HEK293 (cell line): ENCODE data around the gene FZR1.

Experiments
- CTCF ChIA-PET: fragments of 350-600 bp; formaldehyde crosslinking; extraction: SDS; loops from one replicate; lab custom pipeline; 2021; ENCODE audit warnings: antibody characterized with exemption; lab: Yijun Ruan, JAX
- POLR2A ChIA-PET: fragments of 300-600 bp; formaldehyde crosslinking; extraction: SDS; loops from one replicate; lab custom pipeline; 2020; ENCODE audit warnings: antibody characterized with exemption, inconsistent platforms; lab: Yijun Ruan, JAX
- H3K27ac ChIP-seq: fragments of 200-500 bp; sonication (Bioruptor generic); 2 replicates; pipeline ENCODE4 v1.5.1; 2014; ENCODE audit warnings: low read depth, low read length, control low read depth, inconsistent platforms; ENCODE audit errors: extremely low read depth
- H3K36me3 ChIP-seq, 2 experiments: fragments of 200-500 bp in 1 of 2; sonication (Bioruptor generic) in 1 of 2; 1 replicate in 1 of 2; 2 replicates in 1 of 2; pipeline ENCODE4 v1.5.1; 2014 to 2017; ENCODE audit warnings: inconsistent platforms in 2 of 2, low read length in 2 of 2; ENCODE audit not compliant: control insufficient read depth in 2 of 2, insufficient read depth in 1 of 2
- H3K4me1 ChIP-seq: fragments of 200-500 bp; sonication (Bioruptor generic); 2 replicates; pipeline ENCODE4 v1.5.1; 2014; ENCODE audit warnings: mild to moderate bottlenecking, low read length, inconsistent platforms; ENCODE audit not compliant: control insufficient read depth, insufficient read depth
- H3K4me3 ChIP-seq: 2 replicates; pipeline ENCODE4 v1.5.1; 2011; ENCODE audit warnings: low read depth, mild to moderate bottlenecking, control low read depth, low read length, moderate library complexity
- H3K9me3 ChIP-seq: fragments of 200-500 bp; sonication (Bioruptor generic); 2 replicates; pipeline ENCODE4 v1.5.1; 2014; ENCODE audit warnings: low read depth, low read length, inconsistent platforms; ENCODE audit not compliant: control insufficient read depth, insufficient read depth
- HOXD13 ChIP-seq: sonication (generic); formaldehyde crosslinking; IDR thresholded peaks from 2 replicates; pipeline ENCODE4 v1.8.0; 2022; ENCODE audit warnings: missing genetic modification reagents, borderline replicate concordance
- KLF1 ChIP-seq: fragments of 450-650 bp; formaldehyde crosslinking; IDR thresholded peaks from 2 replicates; pipeline ENCODE4 v1.5.1; 2016; ENCODE audit warnings: missing biosample characterization, missing genetic modification characterization
- KLF7 ChIP-seq: fragments of 450-650 bp; formaldehyde crosslinking; IDR thresholded peaks from 2 replicates; pipeline ENCODE4 v1.5.1; 2016; ENCODE audit warnings: missing biosample characterization, missing genetic modification characterization, borderline replicate concordance
- KLF8 ChIP-seq: fragments of 450-650 bp; formaldehyde crosslinking; IDR thresholded peaks from 2 replicates; pipeline ENCODE4 v1.5.1; 2016; ENCODE audit warnings: missing biosample characterization, missing genetic modification characterization
- OVOL3 ChIP-seq: fragments of 450-650 bp; formaldehyde crosslinking; IDR thresholded peaks from 2 replicates; pipeline ENCODE4 v1.5.1; 2016; ENCODE audit warnings: missing biosample characterization, missing genetic modification characterization
- SETDB1 ChIP-seq: IDR thresholded peaks from one replicate; pipeline ENCODE4 v1.6.1; 2017; ENCODE audit warnings: mild to moderate bottlenecking, low read length, moderate library complexity, mixed read lengths; ENCODE audit not compliant: insufficient read length
- ZBTB17 ChIP-seq: fragments of 450-650 bp; formaldehyde crosslinking; IDR thresholded peaks from 2 replicates; pipeline ENCODE4 v1.5.1; 2016; ENCODE audit warnings: missing biosample characterization, missing genetic modification characterization
- ZFHX2 ChIP-seq: fragments of 450-650 bp; formaldehyde crosslinking; conservative IDR thresholded peaks from 2 replicates; pipeline ENCODE4 v1.5.1; 2016; ENCODE audit warnings: missing biosample characterization, missing genetic modification characterization
- ZIC2 ChIP-seq: fragments of 450-650 bp; formaldehyde crosslinking; IDR thresholded peaks from 2 replicates; pipeline ENCODE4 v1.5.1; 2016; ENCODE audit warnings: missing biosample characterization, missing genetic modification characterization
- ZNF16 ChIP-seq: fragments of 450-650 bp; formaldehyde crosslinking; IDR thresholded peaks from 2 replicates; pipeline ENCODE4 v1.5.1; 2016; ENCODE audit warnings: low read depth, missing biosample characterization, missing genetic modification characterization
- ZNF174 ChIP-seq: fragments of 450-650 bp; formaldehyde crosslinking; IDR thresholded peaks from 2 replicates; pipeline ENCODE4 v1.5.0; 2017; ENCODE audit warnings: missing biosample characterization, mild to moderate bottlenecking, missing genetic modification characterization
- ZNF555 ChIP-seq: fragments of 450-650 bp; formaldehyde crosslinking; conservative IDR thresholded peaks from 2 replicates; pipeline ENCODE4 v1.5.1; 2017; ENCODE audit warnings: missing biosample characterization, mild to moderate bottlenecking, missing genetic modification characterization, inconsistent platforms
- ZNF560 ChIP-seq: fragments of 450-650 bp; formaldehyde crosslinking; IDR thresholded peaks from 2 replicates; pipeline ENCODE4 v1.5.1; 2017; ENCODE audit warnings: missing biosample characterization, missing genetic modification characterization, borderline replicate concordance
- ZNF600 ChIP-seq: fragments of 450-650 bp; formaldehyde crosslinking; IDR thresholded peaks from 2 replicates; pipeline ENCODE4 v1.5.1; 2016; ENCODE audit warnings: missing biosample characterization, missing genetic modification characterization
- ZNF621 ChIP-seq: fragments of 450-650 bp; formaldehyde crosslinking; IDR thresholded peaks from 2 replicates; pipeline ENCODE4 v1.5.1; 2017; ENCODE audit warnings: missing biosample characterization, missing genetic modification characterization
- ZNF629 ChIP-seq: fragments of 450-650 bp; formaldehyde crosslinking; IDR thresholded peaks from 2 replicates; pipeline ENCODE4 v1.5.1; 2017; ENCODE audit warnings: missing biosample characterization, missing genetic modification characterization
- ZNF654 ChIP-seq: fragments of 450-650 bp; formaldehyde crosslinking; IDR thresholded peaks from 2 replicates; pipeline ENCODE4 v1.5.1; 2016; ENCODE audit warnings: low read depth, missing biosample characterization, missing genetic modification characterization
- ZSCAN30 ChIP-seq: fragments of 450-650 bp; IDR thresholded peaks from 2 replicates; pipeline ENCODE4 v1.5.1; 2018; ENCODE audit warnings: missing biosample characterization, mild to moderate bottlenecking, missing genetic modification characterization, moderate library complexity
- TF ChIP-seq, protein P1 (sequence below): fragments of 450-650 bp; formaldehyde crosslinking; IDR thresholded peaks from 2 replicates; pipeline ENCODE4 v1.5.1; 2016; ENCODE audit warnings: missing biosample characterization, missing genetic modification characterization
- TF ChIP-seq, protein P2 (sequence below): fragments of 450-650 bp; formaldehyde crosslinking; IDR thresholded peaks from 2 replicates; pipeline ENCODE4 v1.5.1; 2017; ENCODE audit warnings: missing biosample characterization, missing genetic modification characterization
- TF ChIP-seq, protein P3 (sequence below): fragments of 450-650 bp; formaldehyde crosslinking; IDR thresholded peaks from 2 replicates; pipeline ENCODE4 v1.5.1; 2017; ENCODE audit warnings: missing biosample characterization, missing genetic modification characterization

The FZR1 gene

DNA sequence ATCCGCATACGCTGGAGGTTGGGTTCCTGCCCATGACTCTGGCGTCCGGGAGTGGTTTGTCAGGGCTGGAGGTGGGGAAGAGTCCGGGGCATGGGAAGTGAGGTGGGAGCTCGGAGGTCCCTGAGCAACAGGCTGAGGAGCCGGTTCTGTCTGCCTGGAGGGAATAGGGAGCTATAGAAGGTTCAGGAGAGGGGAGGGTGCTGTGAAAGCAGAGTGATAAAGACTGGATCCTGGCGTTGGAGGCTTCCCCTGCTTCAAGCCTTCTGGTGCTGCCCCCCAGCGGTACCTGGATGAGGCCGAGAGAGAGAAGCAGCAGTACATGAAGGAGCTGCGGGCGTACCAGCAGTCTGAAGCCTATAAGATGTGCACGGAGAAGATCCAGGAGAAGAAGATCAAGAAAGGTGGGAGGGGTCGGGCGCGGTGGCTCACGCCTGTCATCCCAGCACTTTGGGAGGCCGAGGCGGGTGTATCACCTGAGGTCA lies 69.2 kb downstream of the FZR1 start (continued):
- TF ChIP-seq ZNF621 (tag by site-specific recombination) (no peak), ZFHX2 (no peak), SETDB1 (no peak), ZSCAN30 (tag by site-specific recombination) (no peak), ZBTB17 (tag by site-specific recombination) (0 out of 2 replicates have a peak, but pooled peaks have one; percentile 27), ZNF174 (tag by site-specific recombination) (no peak), ZNF560 (no peak), ZNF16 (tag by site-specific recombination) (peak; percentile 99), ZNF654 (tag by site-specific recombination) (peak; percentile 46), HOXD13 (CRISPR knock-in tag) (no peak)
- TF ChIP-seq, protein P1, sequence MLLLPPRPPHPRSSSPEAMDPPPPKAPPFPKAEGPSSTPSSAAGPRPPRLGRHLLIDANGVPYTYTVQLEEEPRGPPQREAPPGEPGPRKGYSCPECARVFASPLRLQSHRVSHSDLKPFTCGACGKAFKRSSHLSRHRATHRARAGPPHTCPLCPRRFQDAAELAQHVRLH (tag by site-specific recombination): peak; percentile 77; the same call in 1 of the 2 replicates
- TF ChIP-seq, protein P2, sequence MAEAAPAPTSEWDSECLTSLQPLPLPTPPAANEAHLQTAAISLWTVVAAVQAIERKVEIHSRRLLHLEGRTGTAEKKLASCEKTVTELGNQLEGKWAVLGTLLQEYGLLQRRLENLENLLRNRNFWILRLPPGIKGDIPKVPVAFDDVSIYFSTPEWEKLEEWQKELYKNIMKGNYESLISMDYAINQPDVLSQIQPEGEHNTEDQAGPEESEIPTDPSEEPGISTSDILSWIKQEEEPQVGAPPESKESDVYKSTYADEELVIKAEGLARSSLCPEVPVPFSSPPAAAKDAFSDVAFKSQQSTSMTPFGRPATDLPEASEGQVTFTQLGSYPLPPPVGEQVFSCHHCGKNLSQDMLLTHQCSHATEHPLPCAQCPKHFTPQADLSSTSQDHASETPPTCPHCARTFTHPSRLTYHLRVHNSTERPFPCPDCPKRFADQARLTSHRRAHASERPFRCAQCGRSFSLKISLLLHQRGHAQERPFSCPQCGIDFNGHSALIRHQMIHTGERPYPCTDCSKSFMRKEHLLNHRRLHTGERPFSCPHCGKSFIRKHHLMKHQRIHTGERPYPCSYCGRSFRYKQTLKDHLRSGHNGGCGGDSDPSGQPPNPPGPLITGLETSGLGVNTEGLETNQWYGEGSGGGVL: no peak

DNA sequence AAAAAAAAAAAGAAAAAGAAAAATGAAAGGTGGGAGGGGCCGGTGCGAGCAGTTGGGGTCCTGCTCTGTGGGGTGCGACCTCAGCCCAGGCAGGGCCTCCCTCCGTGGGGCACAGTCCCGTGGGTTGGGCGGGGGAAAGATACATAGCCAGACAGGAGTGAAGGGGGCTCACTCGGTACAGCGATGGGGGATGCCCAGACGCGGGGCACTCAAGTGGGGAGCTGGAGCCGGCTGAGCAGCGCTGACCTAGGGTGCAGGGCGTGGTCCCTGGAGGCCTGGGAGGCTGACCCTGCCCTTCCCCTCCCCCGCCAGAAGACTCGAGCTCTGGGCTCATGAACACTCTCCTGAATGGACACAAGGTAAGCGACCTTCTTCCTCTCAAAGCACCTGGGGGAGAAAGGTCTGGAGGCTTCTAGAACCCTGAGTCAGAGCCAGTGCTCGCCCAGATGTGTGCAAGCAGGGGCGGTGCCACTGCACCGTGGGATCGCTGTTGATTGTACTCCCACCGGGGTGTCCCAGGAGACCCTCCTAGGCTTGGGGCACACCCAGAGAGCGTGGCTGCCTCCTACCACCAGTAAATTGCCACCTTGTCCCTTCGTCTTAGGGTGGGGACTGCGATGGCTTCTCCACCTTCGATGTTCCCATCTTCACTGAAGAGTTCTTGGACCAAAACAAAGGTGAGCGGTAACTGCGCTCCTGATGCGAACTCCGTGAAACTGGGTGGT lies 70.0 kb downstream of the FZR1 start:
- Histone ChIP-seq H3K9me3 (no peaks in the 10 kb centered on the region), H3K27ac (no peak overlapping the region), H3K4me3 (no peak overlapping the region), H3K4me1 (no peaks in the 10 kb centered on the region), H3K36me3 (peaks cover 9 to 19% of the 10 kb centered on the region in 2 experiments; a peak in 2 of 3 replicates)
- TF ChIP-seq ZIC2 (tag by site-specific recombination) (0 out of 2 replicates have a peak, but pooled peaks have one; percentile 11), OVOL3 (no peak)
- POLR2A ChIA-PET: no interaction called here
- CTCF ChIA-PET: interaction anchor here (0.5 to 2.4 kb wide), 7 partner anchors 10 to 1250 kb away, joined by 3 to 6 read pairs (median 5); partner anchors contain the start of genes GIPC3 and MFSD12

DNA sequence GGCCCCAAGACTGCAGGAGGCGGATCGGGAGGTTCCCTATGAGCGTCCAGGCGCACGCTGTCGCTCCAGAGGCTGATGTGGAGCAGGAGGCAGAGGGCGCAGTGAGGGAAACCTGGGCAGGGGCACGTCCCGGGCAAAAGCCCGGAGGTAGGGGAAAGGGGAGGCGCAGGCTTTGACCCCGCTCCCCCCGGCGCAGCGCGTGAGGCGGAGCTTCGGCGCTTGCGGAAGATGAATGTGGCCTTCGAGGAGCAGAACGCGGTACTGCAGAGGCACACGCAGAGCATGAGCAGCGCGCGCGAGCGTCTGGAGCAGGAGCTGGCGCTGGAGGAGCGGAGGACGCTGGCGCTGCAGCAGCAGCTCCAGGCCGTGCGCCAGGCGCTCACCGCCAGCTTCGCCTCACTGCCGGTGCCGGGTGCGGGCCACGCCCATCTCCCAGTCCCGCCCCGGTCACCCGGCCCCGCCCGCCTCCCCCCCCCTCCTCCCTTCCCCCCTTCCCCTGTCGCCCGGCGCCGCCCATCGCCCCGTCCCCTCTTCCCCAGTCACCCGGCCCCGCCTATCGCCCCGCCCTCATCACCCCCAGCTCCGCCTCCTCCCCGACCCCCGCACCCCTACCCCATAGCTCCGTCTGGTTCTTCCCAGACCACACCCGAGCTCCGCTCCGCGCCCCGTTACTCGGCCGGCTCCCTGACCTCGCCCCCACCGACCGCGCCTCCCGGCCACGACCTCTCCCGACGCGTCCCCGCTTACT lies 70.8 kb downstream of the FZR1 start:
- POLR2A ChIA-PET: no interaction called here
- no peak overlapping the region for H3K27ac ChIP-seq

More for the DNA sequence above, 70.8 kb downstream of the FZR1 start:
- TF ChIP-seq KLF8 (tag by site-specific recombination): peak; percentile 83
- no peak for TF ChIP-seq ZNF629
- no peak for TF ChIP-seq ZNF555 (tag by site-specific recombination)
- no peak for TF ChIP-seq KLF7 (tag by site-specific recombination)
- TF ChIP-seq ZNF600 (tag by site-specific recombination): peak; percentile 49
- TF ChIP-seq KLF1 (tag by site-specific recombination): peak; percentile 50; the same call in 1 of the 2 replicates
- TF ChIP-seq, protein P3, sequence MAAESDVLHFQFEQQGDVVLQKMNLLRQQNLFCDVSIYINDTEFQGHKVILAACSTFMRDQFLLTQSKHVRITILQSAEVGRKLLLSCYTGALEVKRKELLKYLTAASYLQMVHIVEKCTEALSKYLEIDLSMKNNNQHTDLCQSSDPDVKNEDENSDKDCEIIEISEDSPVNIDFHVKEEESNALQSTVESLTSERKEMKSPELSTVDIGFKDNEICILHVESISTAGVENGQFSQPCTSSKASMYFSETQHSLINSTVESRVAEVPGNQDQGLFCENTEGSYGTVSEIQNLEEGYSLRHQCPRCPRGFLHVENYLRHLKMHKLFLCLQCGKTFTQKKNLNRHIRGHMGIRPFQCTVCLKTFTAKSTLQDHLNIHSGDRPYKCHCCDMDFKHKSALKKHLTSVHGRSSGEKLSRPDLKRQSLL (tag by site-specific recombination): 0 out of 2 replicates have a peak, but pooled peaks have one; percentile 23
- peaks cover 9 to 19% of the 10 kb centered on the region in 2 experiments; a peak in 2 of 3 replicates for H3K36me3 ChIP-seq
- no peaks in the 10 kb centered on the region for H3K4me1 ChIP-seq
- no peaks in the 10 kb centered on the region for H3K9me3 ChIP-seq
- CTCF ChIA-PET: interaction anchor here (0.5 to 2.4 kb wide), 2 partner anchors 9 to 277 kb away, joined by 5 to 6 read pairs; partner anchors contain the start of gene GIPC3
- no peak overlapping the region for H3K4me3 ChIP-seq
